Measurements from ENCODE around the gene KIAA1958.
"Not testable (repeated sequence)": the region's sequence is repeated elsewhere in the genome, so short reads cannot be mapped to it uniquely, and the experiment has no call there.

KIAA1958 gene

DNA sequence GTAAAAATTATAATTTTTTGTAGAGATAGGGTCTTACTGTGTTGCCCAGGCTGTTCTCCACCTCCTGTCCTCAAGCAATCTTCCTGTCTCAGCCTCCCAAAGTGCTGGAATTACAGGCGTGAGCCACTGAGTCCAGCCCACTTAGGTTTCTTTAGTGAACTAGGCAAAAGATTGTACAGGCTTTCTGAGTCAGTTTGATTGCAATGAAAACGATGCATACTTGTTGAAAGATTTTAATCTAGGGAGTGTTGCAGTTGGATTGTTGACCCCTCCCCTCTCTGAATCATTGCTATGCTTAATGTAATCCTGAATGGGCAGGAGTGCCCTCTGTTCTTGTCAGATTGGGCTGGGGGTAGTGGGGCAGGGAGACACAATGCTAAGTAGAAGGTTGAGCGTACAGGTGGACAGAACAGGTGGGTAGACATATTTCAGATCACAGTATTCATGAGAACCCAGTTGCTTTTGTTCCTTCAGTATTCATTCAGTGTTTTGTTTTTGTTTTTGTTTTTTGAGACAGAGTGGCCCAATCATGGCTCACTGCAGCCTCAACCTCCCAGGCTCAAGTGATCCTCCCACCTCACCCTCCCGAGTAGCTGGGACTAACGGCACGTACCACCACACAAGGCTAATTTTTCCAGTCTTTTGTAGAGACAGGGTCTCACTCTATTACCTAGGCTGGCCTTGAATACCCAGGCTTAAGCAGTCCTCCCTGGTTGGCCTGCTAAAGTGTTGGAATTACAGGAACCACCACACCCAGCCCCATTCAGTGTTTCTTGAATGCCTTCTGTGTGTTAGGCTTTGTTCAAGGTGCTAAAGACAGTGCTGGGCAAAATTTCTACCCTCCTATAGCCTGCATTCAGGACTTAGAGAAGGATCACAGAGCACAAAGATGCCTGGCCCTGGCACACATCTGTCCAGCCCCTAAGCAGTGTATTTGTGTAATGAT, 70.1 kb downstream of the KIAA1958 start:
- DNase-seq, result peak; percentile 87

DNA sequence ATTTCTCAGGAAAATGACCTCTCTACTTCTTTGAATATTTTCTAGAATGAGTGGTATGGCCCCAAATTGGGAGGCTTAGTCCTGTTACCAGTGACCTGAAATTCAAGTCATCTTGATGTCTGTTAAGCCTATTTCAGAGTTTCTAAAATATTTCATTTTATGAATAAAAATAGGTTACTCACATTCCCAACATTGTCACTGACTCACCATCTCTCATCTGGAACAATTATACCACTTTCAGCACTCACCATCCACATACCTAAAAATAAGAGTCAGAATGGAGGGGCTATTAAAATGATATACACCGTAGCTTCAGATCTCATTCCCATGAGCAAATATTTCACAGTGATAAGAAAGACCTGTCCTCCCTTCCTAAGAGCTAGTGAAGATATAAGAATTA, 71.8 kb downstream of the KIAA1958 start:
- peak; percentile 90 for DNase-seq

DNA sequence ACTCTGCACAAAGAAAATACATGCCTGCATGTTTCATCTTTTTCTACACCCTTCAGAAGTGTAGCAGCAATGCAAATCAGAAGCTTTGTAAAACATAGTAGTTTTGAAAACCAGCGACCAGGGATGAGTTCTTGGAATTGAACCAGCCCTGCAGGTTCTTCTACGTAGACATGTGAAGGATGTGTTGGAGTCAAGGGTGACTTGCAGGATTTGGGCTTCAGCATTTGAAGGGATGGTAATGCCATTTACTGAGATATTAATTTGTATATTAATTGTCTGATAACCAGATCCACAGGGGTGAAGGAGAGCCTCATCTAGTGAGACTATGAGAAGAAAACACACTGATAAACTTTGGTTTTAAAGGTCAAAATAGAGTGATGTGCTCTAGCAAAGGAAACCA, 72.4 kb downstream of the KIAA1958 start:
- DNase-seq, result no peak

DNA sequence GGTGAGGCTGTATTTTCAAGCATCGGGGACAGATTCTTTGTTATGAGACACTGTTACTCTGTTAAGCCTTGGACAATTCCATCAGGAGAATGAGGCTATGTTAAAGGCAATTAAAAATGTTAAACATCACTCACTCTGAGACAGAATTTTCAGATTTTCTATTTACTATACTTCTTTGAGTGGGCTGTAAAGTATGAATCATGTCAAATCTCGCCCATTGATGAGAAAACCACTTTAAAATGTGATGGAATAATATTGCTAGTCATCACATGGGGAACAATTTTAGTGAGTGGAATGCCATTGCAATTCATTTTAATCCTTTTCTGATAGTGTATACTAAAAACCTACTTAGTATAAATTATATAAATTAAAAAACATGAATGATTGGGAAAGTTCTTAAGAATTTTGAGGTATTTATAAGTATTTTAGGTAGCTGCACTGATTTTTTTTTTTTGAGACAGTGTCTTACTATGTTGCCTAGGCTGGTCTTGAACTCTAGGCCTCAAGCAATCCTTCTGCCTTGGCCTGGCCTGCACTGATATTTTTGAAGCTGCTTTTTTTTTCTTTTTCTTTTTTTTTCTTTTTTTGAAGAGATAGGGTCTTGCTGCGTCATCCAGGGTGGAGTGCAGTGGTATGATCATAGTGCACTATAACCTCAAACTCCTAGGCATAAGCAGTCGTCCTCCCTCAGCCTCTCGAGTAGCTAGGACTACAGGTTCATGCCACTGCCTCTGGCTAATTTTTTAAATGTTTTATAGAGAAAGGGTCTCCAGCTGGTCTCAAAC, 73.2 kb downstream of the KIAA1958 start:
- DNase-seq, result peak; percentile 35

DNA sequence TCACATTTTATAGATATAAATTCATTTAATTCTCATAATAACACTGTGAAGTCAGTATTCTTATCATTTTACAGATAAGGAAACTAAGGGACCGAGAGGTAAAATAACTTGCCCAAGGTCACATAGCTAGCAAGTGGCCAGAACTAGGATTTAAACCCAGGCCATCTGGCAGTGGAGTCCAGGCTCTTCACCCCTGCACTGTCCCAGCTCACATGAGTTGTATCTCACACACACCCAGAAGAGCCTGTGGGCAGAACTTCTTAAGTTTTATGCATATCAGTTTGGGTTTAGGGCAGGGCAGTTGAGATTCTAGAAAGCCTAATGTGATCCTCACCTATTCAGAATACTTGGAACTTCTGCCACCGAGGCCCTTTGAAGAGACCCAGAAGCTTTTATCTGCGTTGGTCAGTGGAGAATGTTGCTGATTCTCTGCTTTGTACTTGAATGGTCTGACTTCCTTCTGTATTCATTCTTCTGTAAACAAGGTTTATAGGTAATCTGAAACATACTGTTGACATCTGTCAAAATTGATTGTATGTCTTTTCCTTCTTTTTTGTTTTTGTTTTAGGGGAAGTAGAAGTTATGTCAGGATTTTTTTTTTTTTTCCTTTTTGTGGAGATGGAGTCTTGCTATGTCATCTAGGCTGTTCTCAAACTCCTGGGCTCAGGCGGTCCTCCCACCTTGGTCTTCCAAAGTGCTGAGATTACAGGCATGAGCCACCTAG, 75.8 kb downstream of the KIAA1958 start:
- DNase-seq, result no peak

DNA sequence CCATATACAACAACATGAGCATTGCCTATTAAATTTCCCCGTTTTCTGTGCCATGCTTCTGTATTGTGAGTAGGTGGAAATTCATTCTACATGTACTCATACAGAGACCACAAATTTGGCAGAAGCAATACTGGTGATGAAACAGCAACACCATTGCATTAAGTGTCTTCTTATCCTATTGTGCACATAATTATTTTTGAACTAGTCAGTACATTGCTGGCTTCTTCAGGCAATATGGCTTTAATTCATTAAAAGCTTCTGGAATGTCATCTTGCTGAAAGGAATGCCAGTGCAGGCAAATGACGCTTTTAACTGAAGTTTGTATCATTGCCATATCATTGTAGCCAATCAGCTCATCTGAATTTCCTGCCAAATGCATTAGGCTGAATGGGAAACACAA, 82.6 kb downstream of the KIAA1958 start:
- DNase-seq, result peak; percentile 99

DNA sequence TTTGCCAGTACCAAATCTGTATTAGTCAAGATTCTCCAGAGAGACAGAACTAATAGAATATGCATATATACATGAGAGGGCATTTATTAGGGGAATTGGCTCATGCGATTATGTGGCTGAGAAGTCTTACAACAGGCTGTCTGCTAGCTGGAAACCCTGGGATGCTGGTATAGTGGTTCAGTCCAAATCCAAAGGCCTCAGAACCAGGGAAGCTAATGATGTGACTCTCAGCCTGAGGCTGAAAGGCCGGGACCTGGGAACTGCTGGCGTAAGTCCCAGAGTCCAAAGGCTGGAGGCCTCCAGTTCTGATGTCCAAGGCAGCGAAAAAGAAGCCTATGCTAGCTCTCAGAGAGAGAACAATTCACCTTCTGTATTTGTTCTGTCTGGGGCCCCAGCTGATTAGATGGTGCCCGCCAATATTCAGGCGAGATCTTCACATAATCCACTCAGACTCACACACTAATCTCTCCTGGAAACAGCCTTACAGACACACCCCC, 84.1 kb downstream of the KIAA1958 start:
- DNase-seq, result peak; percentile 19

DNA sequence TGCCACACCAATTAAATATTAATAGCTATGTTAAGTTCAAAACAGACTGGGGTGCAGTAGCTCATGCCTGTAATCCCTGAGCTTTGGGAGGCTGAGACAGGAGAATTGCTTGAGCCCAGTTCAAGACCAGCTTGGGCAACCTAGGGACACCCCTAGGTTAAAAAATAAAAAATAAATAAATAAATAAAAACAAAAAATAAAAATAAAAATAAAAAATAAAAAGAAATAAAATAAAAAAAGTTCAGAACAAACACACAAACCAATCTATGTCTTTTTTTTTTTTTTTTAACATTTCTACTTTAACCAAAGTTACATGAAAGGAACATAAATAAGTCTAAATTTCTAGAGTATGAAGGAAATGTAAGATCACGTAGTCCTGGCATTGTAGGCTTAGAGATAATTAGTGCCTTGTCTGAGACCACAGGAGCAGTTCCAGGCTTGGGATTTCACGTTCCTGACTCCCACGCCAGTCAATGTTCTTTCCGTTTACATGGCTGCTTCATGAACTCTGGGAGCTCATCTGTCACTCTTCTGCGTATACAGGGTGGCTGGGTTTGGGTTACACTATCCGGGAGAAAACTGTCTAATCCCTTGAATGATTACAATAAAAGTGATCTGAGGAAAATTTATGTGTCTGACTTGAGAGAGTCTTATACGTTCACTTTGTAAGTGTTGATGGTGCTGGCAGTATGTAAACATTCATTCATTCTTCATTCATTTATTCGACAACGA, 85.2 kb downstream of the KIAA1958 start:
- DNase-seq, result no peak

DNA sequence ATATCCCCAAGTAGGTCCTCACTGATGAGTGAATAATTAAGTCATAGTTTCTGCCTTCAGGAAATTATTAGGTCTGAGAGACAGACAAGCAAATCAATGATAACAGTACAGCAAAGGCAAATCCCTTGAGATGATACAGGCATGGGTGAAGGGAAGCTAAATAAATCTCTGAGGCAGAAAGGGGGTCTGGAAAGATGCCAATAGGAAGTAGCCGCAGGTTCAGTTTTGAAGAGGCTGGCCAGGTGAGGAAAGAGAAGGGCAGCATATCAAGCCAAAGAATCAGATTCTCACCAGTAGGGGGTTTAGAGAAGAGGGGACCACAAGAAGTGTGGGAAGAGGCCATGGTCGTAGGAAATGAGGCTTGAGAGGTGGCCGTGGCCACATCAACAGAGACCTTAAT, 85.8 kb downstream of the KIAA1958 start:
- DNase-seq, result no peak

DNA sequence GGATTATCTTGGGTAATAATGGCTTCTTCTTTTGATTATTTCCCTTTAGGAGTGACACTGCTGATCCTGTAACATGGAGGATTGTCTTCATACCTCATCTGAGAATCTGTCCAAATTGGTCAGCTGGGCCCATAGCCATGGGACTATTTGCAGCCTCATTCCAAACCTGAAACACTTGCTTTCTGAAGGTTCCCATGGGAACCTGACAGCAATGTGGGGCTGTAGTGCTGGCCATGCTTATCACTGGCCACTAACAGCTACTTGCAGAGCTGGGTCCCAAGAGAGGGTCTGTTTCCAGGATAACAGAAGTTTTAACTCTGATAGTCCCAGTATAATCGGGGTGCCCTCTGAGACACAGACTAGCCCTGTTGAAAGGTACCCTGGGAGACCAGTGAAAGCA, 87.4 kb downstream of the KIAA1958 start:
- DNase-seq, result no peak

DNA sequence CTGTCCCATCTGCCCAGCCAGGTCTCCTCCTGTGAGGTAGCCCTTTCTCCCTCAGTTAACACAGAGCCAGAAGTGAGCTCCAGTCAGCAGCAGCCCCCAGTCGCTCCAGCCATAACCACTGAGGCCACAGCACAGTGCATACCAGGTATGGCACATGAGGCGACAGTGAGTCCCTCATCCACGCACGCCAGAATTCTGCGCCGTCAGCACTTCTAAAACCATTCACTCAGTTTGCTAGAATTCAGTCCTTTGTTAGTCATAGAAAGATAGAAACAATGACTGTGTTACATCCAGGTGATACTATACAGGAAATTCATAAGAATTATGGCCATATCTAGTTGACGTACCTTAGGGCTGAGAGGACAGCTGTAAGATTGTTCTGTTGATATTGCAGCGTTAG, 88.5 kb downstream of the KIAA1958 start:
- no peak for DNase-seq

DNA sequence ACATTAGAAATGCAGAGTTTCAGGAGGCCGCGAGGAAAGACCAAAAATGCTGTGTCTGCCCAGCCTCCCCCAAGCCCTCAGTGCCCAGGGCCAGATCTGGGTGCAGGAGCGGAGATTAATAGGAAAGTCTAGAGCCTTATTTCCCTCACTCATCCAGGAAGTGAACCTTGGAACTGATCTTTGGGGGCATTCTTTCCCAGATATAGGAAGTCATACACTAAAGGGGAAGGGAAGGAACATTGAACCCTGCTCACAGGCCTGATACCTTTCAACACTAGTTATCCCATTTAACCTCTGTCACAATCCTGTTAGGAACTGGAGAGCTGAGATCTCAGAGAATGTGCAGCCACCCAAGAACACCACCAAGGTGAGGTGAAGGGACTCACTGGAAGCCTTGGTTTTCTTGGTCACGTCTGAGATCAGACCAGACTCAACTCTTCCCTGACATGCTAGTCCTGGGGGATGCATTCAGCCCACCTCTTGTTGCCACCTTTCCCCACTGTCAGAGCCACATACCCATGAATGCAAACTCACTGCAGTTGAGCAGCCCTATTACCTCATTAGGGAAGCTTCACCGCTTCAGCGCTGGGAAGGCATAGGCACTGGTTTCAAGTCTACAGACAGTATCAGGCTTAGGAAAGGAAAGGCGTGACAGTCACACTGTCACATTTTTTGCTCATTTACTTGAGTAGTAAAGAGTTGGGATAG, 95.0 kb downstream of the KIAA1958 start:
- DNase-seq, result no peak

DNA sequence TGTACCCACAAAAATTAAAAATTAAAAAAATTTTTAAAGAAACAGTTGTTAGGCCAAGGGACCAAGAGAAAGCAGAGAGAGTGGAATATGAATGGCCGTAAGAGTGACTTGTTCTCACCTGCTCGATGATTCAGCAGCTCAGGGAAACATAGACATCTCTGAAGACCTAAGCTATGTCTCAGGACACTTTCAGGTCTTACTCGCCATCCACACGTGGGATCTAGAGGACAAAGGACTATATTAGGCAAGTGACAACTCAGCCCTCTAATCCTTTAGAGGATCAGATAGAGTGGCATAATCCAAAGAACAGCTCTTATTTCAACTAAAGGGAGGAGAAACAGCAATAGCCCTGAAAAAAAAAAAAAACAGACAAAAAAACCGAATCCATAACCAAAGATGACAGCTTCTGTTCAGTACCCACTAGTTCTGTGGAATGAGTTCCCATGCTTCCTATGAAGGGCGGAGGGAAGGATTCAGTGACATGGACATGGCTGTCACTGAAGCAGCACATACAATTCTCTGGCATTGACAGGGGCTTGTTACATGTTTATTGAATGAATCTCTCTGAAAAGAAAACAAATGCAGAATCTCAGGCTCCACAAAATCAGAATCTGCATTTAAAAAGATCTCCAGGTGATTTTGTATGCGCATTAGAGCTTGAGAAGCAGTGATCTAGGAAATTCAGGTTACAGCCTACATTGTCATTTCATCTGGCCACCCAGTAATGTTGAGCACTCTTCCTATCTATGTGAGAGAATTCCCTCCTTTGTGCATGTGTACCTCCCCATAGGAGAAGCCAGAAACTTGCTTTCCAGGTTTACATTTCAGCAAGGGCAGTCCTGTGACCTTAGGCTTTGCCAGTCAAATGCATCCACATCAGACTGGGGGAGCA, 96.0 kb downstream of the KIAA1958 start:
- DNase-seq, result no peak

DNA sequence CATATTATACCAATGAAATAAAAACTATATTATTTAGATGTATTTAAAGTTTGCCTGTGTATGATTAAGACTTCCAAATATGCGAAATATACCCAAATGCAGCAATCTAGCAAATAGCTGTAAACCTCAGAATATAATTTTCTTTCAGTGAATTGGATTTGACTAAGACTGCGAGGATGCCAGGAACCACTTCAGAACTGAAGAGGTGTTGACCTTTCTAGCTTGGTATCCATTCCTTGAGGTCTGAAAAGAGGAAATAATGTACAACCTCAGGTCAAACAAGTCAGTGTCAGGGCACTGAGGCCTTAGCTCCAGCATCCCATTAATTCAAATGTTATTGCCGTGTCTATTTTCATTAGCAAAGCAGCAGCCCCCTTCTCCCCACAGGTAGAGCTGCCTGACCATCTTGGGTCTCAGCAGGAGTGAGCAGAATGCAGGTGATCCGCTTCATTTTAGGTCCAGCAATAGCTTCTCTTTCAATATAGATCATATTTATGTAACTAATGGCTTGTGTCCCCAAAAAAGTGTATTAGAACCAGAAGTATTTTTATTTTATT, 100.0 kb downstream of the KIAA1958 start:
- peak; percentile 42 for DNase-seq

DNA sequence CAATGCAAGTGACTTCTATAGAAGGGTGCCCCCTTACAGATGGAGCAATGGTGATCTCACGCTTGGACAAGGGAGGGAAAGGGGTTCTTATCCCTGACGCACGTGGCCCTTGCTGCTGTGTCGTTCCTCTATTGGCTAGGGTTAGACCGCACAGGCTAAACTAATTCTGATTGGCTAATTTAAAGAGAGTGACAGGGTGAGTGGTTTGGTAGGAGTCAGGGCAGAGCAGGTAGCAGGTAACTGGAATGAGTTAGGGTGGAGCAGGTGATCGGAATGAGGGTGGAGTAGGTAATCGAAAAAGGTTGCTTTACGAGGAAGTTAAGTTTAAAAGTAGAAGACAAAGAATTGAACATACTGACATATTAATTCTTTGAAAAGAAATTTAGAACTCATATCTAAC, 105.2 kb downstream of the KIAA1958 start:
- not testable (repeated sequence) for DNase-seq

DNA sequence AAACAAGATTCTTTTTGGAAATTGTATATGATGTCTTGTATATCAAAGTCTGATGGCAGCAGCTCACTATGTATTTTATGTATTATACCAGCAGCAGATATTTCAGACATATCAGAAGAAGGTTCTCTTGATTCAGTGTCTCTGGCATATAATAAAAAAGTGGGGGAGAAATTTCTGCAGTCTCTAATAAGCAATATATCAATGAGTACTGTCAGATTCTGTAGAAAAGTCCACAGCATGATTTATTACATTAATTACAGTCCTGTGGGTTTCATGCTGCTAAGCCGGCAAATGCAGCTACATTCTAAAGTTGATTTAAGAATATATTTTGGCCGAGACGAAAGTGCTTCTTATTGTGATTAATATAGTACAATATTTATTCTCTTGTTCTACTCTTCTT, 113.1 kb downstream of the KIAA1958 start:
- DNase-seq, result no peak

DNA sequence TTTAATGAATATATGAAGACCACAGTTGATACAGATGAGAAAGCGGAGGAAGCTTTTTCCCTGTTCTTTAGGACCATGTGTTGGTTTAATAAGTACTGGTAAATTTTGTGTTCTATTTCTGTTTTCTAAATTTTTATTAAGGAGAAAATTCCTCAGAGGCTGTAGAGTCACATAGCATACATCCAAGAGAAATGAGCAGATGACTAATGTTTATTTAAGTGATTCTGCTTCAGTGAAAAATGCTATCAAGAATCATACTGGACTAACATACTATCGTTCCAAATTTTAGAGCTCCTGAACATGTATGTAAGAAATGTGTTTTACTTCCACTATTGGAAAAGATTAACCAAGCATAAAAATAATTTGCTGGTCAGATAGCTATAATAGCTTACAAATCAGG, 115.0 kb downstream of the KIAA1958 start:
- DNase-seq, result peak; percentile 37

DNA sequence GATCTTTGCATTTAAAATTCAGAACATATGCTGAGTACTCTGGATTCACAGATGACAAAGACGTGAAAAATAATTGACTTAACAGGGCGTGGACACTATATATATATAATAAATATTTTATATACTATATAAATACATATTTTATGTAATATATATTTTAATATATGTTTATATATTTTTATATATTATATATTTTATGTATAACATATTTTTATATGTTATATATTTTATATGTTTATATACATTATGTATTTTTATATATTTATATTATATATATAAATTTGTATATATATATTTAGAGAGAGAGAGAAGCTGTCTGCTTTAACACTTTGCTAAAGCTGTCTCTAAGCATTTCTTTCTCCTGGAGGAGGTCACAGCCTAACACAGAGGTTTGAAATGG, 118.2 kb downstream of the KIAA1958 start:
- no peak for DNase-seq

DNA sequence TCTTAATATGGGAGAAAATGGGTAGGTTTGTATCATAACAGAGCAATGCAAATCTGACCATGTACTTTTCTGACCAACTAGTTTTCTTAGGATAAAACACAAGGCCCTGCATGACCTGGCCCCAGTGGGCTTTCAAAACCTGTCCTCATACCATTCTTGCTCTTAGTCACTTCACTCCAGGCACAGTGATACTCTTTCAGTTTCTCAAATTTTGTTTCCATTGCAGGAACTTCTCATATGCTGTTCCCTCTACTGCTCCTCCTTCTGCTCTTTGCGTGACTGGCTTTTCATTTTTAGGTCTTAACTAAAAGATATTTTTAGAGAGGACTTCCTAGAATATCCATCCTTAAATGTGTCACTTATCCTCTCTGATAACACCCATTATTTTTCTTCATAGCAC, 118.9 kb downstream of the KIAA1958 start:
- no peak for DNase-seq

DNA sequence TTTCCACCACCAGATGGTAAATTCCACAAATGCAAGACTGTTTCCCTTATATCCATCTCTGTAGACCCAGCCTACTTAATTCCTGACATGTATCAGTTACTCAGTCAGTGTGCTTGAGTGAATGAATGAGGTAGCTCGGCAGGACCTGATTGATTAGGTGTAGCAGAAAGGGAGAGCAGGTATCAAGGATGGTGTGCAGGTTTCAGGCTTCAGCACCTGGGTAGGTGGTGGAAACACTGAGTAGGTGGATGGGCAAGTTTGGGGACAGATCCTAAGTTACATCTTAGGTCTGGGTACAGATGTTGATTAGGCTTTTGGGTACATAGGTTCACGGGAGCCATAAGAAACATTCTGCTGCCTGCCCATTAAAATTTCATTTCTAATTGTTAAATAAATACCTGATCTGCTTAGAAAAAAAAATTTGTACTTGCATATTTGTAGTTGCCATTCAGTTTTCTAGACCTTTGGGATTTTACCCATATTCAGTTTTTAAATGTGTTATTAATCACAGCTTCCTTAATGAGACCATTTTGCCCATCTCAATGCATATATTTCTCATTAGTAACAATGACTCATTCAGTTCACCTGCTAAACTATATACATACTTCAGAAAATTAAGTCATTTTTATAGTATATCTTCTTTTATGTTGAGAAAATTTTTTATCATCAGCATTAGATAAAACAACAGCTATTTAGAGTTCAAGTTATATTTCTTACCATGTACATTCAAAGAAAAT, 119.5 kb downstream of the KIAA1958 start:
- no peak for DNase-seq

Measured in fibroblast of skin of right quadriceps (primary cell).